Smooth muscle cell of the umbilical artery (primary cell): ENCODE measurements around the gene TMPRSS11D. TPM values are rescaled to one million over a fixed set of nuclear protein-coding genes. Genes with fewer than 3 reads are reported as not detected.

ENCODE experiments used
- total RNA-seq: library from RNA; depleted of rRNA; stranded (reverse); fragments of >200 nt; gene quantifications from 2 replicates; pipeline ENCODE4 v1.2.3, GENCODE V29; 2014

Gene TMPRSS11D, protein sequence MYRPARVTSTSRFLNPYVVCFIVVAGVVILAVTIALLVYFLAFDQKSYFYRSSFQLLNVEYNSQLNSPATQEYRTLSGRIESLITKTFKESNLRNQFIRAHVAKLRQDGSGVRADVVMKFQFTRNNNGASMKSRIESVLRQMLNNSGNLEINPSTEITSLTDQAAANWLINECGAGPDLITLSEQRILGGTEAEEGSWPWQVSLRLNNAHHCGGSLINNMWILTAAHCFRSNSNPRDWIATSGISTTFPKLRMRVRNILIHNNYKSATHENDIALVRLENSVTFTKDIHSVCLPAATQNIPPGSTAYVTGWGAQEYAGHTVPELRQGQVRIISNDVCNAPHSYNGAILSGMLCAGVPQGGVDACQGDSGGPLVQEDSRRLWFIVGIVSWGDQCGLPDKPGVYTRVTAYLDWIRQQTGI
- total RNA-seq, result not detected in 2 replicates

GRCh38 chr4:67883902-67884301 lies at the start of gene TMPRSS11D:
Gene TMPRSS11D, minus strand, starts transcription at chr4:67884002. Its CDS starts 69 bp downstream, at chr4:67883933.

Other genes with a start within 250 kb of the TMPRSS11D start
- 311 and 532 TPM in 2 replicates for gene UBA6, start 182.8 kb downstream of the TMPRSS11D start, total RNA-seq
- gene GNRHR, start 129.6 kb downstream of the TMPRSS11D start, total RNA-seq, result not detected in 2 replicates
- not detected in 2 replicates for gene TMPRSS11A, start 79.5 kb upstream of the TMPRSS11D start, total RNA-seq
- not detected in 2 replicates for gene TMPRSS11F, start 245.9 kb upstream of the TMPRSS11D start, total RNA-seq